Measurements from ENCODE around the gene KRTAP12-4. TPM values are rescaled to one million over a fixed set of nuclear protein-coding genes. Genes with fewer than 3 reads are reported as not detected.

KRTAP12-4 gene
- total RNA-seq, 1 donor from 2014 or later, result not detected

- H3K27me3 Mint-ChIP-seq, result peaks cover 6% of the 10 kb centered on the region
- H3K9me3 Mint-ChIP-seq, result peaks cover 3% of the 10 kb centered on the region
- H3K4me3 Mint-ChIP-seq, result no peak overlapping the region
- H3K4me1 Mint-ChIP-seq (ENCODE audit: unreplicated experiment), result no peaks in the 10 kb centered on the region
- no peaks in the 10 kb centered on the region for H3K36me3 Mint-ChIP-seq
- DNase-seq (ENCODE audit: extremely low spot score, unreplicated experiment), result no peak
- H3K27ac Mint-ChIP-seq, result no peak overlapping the region
- TF ChIP-seq CTCF (conservative IDR thresholded peaks at IDR 0.05), result peak; percentile 37
Measured at GRCh38 chr21:44618504-44618903, 36.0 kb downstream of the KRTAP12-4 start.

- Mint-ChIP-seq H3K36me3 (no peaks in the 10 kb centered on the region), H3K27ac (no peak overlapping the region), H3K4me1 (ENCODE audit: unreplicated experiment) (no peaks in the 10 kb centered on the region), H3K4me3 (no peak overlapping the region), H3K9me3 (no peaks in the 10 kb centered on the region), H3K27me3 (peaks cover 6% of the 10 kb centered on the region)
- no peak for DNase-seq (ENCODE audit: extremely low spot score, unreplicated experiment)
- TF ChIP-seq CTCF (conservative IDR thresholded peaks at IDR 0.05), result no peak
Measured at GRCh38 chr21:44617071-44617501, 37.4 kb downstream of the KRTAP12-4 start.

DNA sequence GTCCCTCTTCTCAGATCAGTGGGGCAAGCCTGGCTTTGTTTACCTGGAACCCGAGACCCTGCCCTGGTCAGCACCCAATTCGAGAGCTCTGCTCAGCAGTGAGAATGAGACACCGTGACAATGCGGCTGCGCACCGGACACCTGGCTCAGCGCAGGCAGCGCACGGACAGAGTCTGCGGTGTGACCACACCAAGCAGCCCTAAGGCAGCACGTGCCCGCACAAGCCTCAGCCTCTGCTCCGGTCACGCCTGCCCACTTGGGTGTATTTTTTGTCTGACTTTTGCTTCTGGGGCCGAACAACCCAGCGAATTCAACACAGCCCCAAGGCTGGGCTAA is 37.9 kb downstream of the KRTAP12-4 start:
- DNase-seq (ENCODE audit: extremely low spot score, unreplicated experiment), result no peak
- H3K27me3 Mint-ChIP-seq, result peaks cover 6% of the 10 kb centered on the region
- no peaks in the 10 kb centered on the region for H3K4me1 Mint-ChIP-seq (ENCODE audit: unreplicated experiment)
- no peak for TF ChIP-seq CTCF (conservative IDR thresholded peaks at IDR 0.05)
- H3K27ac Mint-ChIP-seq, result no peak overlapping the region
- no peaks in the 10 kb centered on the region for H3K9me3 Mint-ChIP-seq
- no peak overlapping the region for H3K4me3 Mint-ChIP-seq
- no peaks in the 10 kb centered on the region for H3K36me3 Mint-ChIP-seq

DNA sequence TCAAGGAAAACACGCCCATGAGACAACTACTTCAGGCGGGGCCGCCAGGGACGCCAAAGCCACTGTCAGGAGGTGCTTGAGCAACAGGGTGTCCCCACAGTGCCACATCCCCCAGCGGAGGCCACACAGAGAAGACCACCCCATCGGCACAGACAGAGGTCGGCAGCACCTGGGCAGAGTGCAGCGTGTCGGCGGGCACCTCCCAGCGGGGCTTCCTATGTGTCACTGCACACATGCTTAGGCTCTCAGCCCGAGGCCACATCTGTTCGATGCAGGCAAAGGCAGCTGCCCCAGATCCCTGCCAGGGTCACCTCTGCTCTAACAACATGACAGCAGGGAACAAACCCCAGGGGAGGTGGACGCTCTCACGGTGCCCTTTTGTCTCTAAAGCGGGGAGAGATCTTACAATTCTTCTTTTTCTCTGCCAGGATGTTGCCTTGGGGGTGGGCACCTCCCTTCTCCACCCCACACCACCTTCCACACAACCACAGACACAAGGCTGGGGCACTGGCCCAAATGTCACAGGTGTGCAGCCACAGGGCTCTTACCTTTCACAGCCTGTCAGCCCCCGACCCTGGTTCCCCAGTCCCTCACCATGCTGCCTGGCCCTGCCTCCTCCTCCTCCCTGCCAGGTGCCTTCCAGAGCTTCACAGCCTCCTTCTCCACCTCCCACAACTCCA is 38.4 kb downstream of the KRTAP12-4 start:
- no peak overlapping the region for H3K27ac Mint-ChIP-seq
- DNase-seq (ENCODE audit: extremely low spot score, unreplicated experiment), result no peak
- TF ChIP-seq CTCF (conservative IDR thresholded peaks at IDR 0.05), result no peak
- no peaks in the 10 kb centered on the region for H3K9me3 Mint-ChIP-seq
- H3K4me1 Mint-ChIP-seq (ENCODE audit: unreplicated experiment), result no peaks in the 10 kb centered on the region
- no peaks in the 10 kb centered on the region for H3K36me3 Mint-ChIP-seq
- no peak overlapping the region for H3K4me3 Mint-ChIP-seq
- peaks cover 6% of the 10 kb centered on the region for H3K27me3 Mint-ChIP-seq

- no peak for DNase-seq (ENCODE audit: extremely low spot score, unreplicated experiment)
- Mint-ChIP-seq H3K36me3 (no peaks in the 10 kb centered on the region), H3K4me3 (no peak overlapping the region), H3K9me3 (no peaks in the 10 kb centered on the region), H3K4me1 (ENCODE audit: unreplicated experiment) (no peaks in the 10 kb centered on the region), H3K27me3 (peaks cover 6% of the 10 kb centered on the region), H3K27ac (no peak overlapping the region)
- no peak for TF ChIP-seq CTCF (conservative IDR thresholded peaks at IDR 0.05)
Measured at GRCh38 chr21:44615466-44615865, 39.0 kb downstream of the KRTAP12-4 start.
